GM18526 (cell line): ENCODE results near the gene DCAF11.

Experiments used
- POLR2A ChIP-seq: IDR thresholded peaks from 3 replicates; pipeline ENCODE4 v1.6.1; 2011; ENCODE audit not compliant: insufficient read length; ENCODE audit errors: extremely low read depth

The DCAF11 gene

DNA sequence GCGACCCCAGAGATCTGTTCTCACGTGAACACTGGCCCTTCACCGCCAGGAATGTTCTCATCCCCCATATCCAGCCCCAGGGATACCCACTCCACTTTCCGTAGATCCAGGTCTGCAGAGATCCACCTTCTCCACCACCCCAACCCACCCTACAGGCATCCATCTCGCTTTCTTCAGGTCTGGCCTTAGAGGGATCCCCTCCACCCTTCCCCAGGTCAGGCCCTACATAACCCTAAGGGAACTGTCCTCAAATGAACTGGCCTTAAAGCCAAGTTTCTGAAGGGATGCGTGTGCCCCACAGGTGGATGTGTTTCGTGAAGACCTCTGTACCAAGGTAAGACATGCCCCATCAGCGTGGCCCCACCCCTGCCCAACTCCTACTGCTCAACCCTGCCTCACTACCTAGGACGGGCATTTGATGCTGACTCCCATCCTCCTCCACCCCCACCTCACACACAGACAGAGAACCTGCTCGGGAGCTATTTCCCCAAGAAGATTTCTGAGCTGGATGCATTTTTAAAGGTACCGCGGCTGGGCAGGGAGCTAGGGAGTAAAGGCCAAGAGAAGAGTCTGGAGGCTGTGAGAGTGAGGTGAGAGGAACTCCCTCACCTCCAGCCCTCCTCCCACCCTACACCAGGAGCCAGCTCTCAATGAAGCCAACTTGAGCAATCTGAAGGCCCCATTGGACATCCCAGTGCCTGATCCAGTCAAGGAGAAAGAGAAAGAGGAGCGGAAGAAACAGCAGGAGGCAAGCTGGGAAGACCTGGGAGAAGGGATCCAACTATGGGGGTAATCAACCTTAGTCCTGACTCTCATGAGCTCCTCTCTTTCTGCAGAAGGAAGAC is 22.3 kb downstream of the DCAF11 start:
- no peak for TF ChIP-seq POLR2A

DNA sequence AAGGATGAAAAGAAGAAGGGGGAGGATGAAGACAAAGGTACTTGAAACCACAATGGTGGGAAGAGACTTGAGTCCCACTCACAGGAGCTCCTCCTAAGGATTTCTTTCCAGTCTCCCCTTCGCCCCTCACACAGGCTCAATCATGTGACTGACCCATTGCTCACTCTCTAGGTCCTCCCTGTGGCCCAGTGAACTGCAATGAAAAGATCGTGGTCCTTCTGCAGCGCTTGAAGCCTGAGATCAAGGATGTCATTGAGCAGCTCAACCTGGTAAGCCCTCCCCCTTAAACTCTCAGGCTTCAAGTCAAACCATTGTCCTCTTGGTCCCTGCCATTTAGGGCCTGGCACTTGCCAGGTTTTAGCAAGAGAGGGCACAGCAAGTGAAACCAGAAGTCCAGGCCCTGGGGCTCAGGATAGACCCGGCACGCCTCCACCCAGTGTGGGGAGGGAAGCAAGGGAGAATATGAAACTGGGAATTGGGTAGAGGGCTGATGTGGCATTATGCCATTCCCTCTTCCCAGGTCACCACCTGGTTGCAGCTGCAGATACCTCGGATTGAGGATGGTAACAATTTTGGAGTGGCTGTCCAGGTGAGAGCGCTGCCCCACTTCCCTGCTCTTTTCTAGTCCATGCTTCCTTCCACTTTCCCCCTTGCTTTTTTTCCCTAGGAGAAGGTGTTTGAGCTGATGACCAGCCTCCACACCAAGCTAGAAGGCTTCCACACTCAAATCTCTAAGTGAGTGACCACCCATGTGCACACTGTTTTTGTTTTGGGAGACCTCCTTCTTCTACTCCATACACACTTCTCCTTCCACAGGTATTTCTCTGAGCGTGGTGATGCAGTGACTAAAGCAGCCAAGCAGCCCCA is 23.2 kb downstream of the DCAF11 start:
- no peak for TF ChIP-seq POLR2A

DNA sequence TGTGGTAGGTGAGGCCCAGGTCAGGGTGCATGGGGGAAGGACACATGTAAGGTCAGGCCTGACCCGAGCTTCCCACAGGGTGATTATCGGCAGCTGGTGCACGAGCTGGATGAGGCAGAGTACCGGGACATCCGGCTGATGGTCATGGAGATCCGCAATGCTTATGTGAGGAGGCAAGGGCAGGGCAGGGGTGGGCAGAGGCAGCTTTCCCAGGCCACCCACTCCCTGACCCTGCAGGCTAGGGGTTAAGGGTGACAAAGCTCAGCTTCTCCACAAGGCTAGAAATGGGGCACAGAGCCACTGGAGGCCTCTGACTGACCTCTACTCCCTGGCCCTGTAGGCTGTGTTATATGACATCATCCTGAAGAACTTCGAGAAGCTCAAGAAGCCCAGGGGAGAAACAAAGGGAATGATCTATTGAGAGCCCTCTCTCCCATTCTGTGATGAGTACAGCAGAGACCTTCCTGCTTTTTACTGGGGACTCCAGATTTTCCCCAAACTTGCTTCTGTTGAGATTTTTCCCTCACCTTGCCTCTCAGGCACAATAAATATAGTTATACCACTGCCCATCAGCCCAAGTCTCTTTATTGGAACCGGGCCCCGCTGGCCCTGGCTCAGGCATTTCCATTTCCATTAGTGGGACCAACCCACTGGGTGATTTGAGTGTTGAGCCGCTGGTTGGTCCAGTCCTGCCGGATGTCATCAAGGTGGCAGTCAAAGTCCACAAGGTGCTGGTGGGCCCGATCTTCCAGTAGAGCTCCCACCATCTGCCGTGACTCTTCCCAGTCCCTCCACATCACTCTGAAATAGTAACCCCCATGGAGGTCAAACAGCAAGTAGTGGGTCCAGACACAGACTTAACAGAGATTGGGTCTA is 24.1 kb downstream of the DCAF11 start:
- no peak for TF ChIP-seq POLR2A

DNA sequence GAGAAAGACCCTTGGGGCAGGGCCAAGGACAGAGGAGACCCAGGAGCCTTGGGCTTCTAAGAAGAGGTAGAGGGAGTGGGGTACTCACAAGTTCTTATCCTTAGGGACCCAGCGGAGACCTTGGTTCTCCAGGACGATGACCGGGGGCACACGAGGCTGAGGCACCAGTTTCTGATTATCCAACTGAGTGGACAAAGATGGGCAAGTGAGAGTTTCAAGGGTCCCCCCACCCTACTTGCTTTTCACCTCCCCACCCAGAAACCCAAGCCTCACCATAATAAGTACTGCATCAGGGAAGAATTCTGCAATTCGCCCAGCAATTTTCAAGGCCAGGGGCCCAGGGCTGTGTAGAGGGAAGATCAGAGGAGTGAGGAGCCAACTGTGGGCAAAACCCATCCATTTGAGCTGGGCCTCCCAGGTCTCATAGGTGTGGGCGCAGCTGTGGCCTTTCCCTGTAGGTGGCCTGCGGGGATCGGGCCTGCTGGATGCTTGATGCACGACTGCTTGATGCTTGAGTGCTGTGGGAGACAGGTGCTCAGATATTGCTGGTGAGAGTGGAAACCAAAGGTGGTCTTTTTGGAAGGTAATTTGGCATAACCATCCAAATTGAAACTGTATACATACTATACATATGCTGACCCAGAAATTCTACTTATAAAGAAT is 24.8 kb downstream of the DCAF11 start:
- no peak for TF ChIP-seq POLR2A

DNA sequence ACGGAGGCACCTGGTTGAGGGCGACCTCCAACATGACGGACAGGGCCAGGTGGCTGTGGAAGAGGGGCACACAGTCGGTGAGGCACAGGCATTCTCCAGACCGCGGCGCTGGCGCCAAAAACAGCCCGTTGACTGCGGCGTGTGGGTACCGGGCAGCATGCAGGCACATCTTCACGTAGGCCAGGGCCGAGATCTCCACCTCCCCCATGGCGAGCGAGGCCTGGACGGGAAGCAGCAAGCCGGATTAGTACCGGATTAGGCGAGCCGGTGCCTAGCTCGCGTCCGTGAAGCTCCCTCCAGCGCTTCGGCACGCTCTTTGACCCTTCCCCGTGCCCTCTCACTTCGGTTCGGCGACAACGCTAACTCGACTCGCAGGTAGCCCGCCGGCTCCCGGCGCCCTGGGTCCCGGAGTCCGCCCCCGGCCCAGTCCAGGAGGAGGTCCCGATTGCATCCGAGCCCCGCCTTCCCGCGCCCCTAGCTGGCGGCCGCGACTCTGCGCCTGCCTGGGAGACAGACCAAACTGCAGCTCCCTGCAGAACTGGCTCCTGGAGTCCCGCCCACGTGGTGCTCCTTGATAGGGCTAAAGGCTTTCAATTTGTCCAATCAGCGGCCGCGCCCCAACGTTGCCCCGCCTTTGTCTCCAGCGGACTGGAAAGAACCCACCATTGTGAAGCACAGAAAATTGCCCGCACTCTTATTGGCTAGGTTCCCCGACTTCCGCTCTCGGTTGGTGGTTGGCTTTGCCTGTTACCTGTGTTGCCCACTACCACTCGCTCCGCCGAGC is 26.7 kb downstream of the DCAF11 start, which contains the start of gene EMC9:
TSS of gene EMC9 (minus strand) at position 495 of the 784 bp plus-strand sequence. CDS start at position 208, 287 bp downstream.
- TF ChIP-seq POLR2A = peak; percentile 87

DNA sequence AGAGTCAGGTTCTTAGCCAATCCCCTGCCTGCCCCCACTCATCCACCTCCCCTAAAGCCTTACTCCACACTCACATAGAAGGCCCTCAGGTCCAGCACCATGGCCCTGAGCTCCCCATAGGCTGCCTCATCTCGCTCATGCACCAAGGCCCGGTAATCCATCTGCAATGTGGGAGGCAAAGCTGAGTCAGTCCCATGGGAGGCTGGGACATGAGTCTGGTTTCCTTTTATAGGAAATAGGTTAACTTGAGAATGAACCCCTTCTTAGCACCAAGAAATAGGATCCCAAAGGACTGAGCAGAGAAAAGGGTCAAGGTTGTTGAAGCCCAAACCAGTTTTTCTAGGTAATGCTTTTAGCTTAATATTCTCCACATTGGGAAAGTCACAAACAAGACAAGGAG is 28.9 kb downstream of the DCAF11 start:
- no peak for TF ChIP-seq POLR2A

DNA sequence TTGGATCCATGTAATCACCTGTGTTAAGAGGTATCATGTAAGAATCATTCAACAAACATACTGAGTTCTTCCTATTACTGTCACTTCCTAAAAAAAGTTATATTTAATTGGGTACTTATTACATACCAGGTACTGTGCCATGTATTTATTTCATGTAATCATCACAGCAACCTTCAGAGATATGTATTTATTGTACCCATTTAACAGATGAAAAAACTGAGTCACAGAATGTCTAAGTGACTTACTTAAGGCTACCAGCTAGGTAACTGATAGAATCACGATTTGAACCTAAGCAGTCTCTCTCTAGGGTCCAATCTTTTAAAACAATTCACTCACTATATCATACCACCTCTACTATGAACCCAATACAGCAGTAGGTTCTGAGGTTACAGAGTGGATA is 29.9 kb downstream of the DCAF11 start:
- no peak for TF ChIP-seq POLR2A

DNA sequence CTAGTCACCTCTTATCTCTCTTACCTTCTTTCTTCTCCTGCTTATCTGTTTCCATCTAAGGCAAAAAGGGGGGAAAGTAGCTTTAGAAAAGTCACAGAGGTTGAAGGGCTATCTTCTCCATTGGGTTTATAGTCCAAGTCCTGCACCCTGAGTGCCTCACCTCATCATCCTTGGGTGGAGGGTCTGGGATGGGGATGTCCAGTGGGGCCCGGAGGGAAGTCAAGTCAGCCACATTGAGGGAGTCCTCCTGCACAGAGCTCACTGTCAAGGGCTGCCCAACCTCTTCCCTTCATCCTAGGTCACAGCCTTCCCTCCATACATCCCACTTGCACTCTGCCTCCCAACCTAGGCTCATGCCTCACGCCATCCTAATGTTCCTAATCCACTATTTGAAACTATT is 30.6 kb downstream of the DCAF11 start:
- no peak for TF ChIP-seq POLR2A

DNA sequence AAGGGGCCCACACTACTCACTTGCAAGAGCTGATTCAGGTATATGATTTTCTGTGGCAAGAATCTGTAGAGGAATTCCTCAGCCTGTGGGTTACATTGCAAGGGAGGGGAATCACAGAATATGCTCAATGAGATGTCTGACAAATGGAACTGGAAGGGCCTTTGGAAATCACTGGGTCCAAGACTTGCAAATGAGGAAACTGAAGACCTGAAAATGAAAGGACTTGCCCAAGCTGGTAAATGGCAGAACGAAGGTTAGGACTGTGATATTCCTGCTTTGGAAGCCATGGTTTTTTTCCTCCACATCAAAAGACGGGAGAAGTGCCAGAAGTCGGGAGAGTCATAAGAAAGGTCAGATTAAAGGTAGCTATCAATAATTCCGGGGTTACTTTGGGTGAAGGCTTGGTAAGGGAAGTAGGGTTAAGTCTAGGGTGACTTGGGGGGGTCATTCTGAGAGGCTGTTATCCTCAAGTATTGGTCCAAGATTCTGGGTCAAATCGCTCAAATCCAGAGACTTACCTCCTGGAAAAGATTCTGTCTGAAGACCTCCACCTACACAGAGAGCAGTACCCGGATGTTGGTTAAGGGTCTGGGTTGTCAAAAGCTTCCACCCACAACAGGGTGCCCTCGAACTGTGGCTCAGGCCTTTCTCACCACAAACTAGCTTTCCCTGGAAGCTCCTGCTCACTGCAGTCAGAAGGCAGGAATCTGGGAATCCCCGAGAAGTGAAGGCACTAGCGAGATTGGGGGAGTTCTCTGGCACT is 31.3 kb downstream of the DCAF11 start:
- TF ChIP-seq POLR2A = no peak

DNA sequence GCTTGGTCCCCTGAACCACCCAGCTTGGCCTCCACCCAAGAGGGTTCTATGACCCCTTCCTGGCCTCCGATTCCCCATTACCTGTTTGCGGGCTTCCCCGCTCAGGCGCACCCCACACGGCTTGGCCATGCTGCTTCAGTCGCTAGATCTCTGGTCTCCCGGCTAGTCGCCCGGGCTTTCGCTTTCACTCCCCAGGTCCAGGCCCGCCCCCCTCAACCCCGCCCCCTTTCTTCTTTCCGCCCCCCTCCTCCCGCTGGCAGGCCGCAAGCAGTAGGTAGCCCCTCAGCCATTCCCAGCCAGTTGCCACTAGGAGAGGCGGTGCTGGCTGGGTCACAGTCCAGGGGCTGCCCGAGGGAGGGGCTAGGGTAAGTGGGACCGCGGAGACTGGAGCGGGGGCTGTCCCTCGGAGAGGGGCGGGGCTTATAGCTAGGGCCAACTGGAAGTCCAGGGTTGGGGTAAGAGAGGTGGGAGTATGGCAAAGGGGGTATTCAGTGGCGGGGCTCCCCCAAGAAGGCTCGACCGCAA is 31.9 kb downstream of the DCAF11 start, which contains the start of gene PSME2:
TSS of gene PSME2 (minus strand) at position 158 of the 525 bp plus-strand sequence. CDS start at position 129, 29 bp downstream.
- peak; percentile 82 for TF ChIP-seq POLR2A

DNA sequence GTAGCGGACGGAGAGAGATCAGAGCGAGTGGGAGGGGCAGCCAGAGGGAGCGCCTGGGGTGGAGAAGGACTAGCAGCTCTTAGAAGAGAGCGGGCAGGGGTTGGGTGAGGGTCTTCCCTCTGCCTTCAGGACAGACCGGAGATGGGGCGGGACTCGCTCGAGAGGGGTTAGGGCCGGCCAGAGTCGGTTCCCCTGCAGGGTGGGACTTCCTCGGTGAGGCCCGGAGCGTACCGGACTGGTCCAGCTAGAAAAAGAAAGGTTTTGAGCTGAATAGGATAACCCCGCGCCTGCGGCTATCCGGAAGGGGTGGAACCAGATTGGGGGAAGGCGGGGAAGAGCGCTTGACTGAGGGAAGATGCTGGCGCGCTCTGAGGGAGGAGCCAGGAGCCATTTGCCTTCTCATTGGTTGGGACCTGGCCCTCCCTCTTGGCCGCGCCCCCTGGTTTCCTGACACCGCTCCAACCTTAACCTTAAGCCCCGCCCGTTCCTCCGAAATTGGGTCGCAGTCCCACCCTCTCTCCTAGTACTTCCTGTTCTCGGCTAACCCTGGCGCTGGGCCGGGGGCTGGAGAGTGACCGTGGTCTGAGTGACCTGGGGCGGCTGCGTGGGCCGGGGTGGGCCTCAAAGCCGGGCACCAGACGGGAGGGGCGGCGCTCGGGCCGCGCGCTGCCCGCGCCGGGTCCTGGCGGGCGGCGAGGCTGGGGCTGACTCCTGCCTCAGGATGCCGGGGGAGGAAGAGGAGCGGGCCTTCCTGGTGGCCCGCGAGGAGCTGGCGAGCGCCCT is 32.6 kb downstream of the DCAF11 start, which contains the start of gene RNF31:
TSS of gene RNF31 (plus strand) at position 521 of the 783 bp plus-strand sequence. CDS start at position 722, 201 bp downstream.
- TF ChIP-seq POLR2A = peak; percentile 72
